Endothelial cell of umbilical vein (primary cell): ENCODE results near the gene SH3BP5. TPM values are rescaled to one million over a fixed set of nuclear protein-coding genes. Genes with fewer than 3 reads are reported as not detected.
A peak's percentile ranks its signal among the peaks of the same experiment; 100 is the strongest.

ENCODE experiments used
- BruUV-seq: library from RNA; stranded (reverse); fragments of 400-500 nt; replicated peaks from 2 replicates; lab custom pipeline; 2021; lab: Mats Ljungman, UMichigan
- CTCF ChIA-PET: fragments of 300-600, 350-600 bp; sonication (Branson Sonifier 250); formaldehyde crosslinking; loops from one replicate; lab custom pipeline; 2021; ENCODE audit warnings: antibody characterized with exemption, inconsistent platforms; lab: Charles Lee
- POLR2A ChIA-PET: fragments of 300-600, 350-600 bp; sonication (Branson Sonifier 250); formaldehyde crosslinking; loops from one replicate; lab custom pipeline; 2021; ENCODE audit warnings: antibody characterized with exemption, inconsistent platforms; lab: Charles Lee
- DNase-seq: peaks from one replicate; pipeline ENCODE4 v3.0.0-alpha.2; 2011; ENCODE audit warnings: low read depth, low spot score
- FAIRE-seq: peaks from 2 replicates; lab custom pipeline; 2011; peaks lifted over from hg19 to GRCh38; lab: Jason Lieb, UNC
- H2AFZ ChIP-seq: 2 replicates; pipeline ENCODE4 v1.6.0; 2012; ENCODE audit warnings: low read depth, low read length, control low read depth, inconsistent platforms
- H3K27ac ChIP-seq: 2 replicates; pipeline ENCODE4 v1.5.1; 2011; ENCODE audit warnings: low read depth, mild to moderate bottlenecking, control low read depth, low read length, moderate library complexity; ENCODE audit not compliant: insufficient read depth
- H3K27me3 ChIP-seq, 2 experiments: 2 replicates each; pipeline versions ENCODE4 v1.6.0 to v1.6.1; 2011; ENCODE audit warnings: low read length in 2 of 2, mixed read lengths in 1 of 2; ENCODE audit not compliant: control insufficient read depth in 2 of 2, insufficient read depth in 2 of 2
- H3K36me3 ChIP-seq, 2 experiments: 2 replicates in 1 of 2; 3 replicates in 1 of 2; pipeline ENCODE4 v1.5.1; 2011; ENCODE audit warnings: low read length in 2 of 2, mild to moderate bottlenecking in 1 of 2, moderate library complexity in 1 of 2; ENCODE audit not compliant: control insufficient read depth in 2 of 2, insufficient read depth in 2 of 2; ENCODE audit errors: extremely low read depth in 1 of 2
- H3K4me1 ChIP-seq: 3 replicates; pipeline ENCODE4 v1.5.1; 2011; ENCODE audit warnings: mild to moderate bottlenecking, low read length; ENCODE audit not compliant: control insufficient read depth, insufficient read depth; ENCODE audit errors: extremely low read depth
- H3K4me2 ChIP-seq: 2 replicates; pipeline ENCODE4 v1.6.1; 2011; ENCODE audit warnings: low read length, control low read depth, mixed read lengths; ENCODE audit not compliant: insufficient read depth
- H3K4me3 ChIP-seq, 3 experiments: fragments of 200-600 bp in 1 of 3; sonication (generic), shearing (Covaris generic) in 1 of 3; replicated peaks in 1 of 3; 2 replicates each; pipeline ENCODE4 v1.5.1; 2011 to 2016; ENCODE audit warnings: control low read depth in 3 of 3, low read length in 3 of 3, mild to moderate bottlenecking in 2 of 3, inconsistent platforms in 1 of 3, low read depth in 1 of 3, moderate library complexity in 1 of 3; ENCODE audit not compliant: insufficient read depth in 1 of 3
- H3K79me2 ChIP-seq: 2 replicates; pipeline ENCODE4 v1.6.0; 2012; ENCODE audit warnings: low read length, inconsistent platforms; ENCODE audit not compliant: control insufficient read depth, insufficient read depth
- H3K9ac ChIP-seq: replicated peaks from 2 replicates; pipeline ENCODE3; 2011; ENCODE audit warnings: low read length, control low read depth; ENCODE audit not compliant: insufficient read depth; ENCODE audit errors: extremely low read depth
- H3K9me1 ChIP-seq: replicated peaks from 3 replicates; pipeline ENCODE4 v1.6.0; 2011; ENCODE audit warnings: mild to moderate bottlenecking, low read length; ENCODE audit not compliant: control insufficient read depth, insufficient read depth; ENCODE audit errors: extremely low read depth
- H3K9me3 ChIP-seq: replicated peaks from 2 replicates; pipeline ENCODE4 v1.5.1; 2012; ENCODE audit warnings: low read length, inconsistent platforms; ENCODE audit not compliant: control insufficient read depth, insufficient read depth
- H4K20me1 ChIP-seq: replicated peaks from 2 replicates; pipeline ENCODE3; 2011; ENCODE audit warnings: mild to moderate bottlenecking, low read length; ENCODE audit not compliant: control insufficient read depth, insufficient read depth; ENCODE audit errors: extremely low read depth
- CTCF ChIP-seq, 2 donors: IDR thresholded peaks; 1 replicate in 1 of 2; 2 replicates in 1 of 2; pipeline ENCODE4 v1.5.1; 2011; ENCODE audit warnings: low read length in 2 of 2, mild to moderate bottlenecking in 2 of 2, moderate library complexity in 2 of 2, control low read depth in 1 of 2, inconsistent platforms in 1 of 2, low read depth in 1 of 2; ENCODE audit not compliant: insufficient read depth in 1 of 2; ENCODE audit errors: extremely low read depth in 1 of 2
- EZH2 ChIP-seq: IDR thresholded peaks from 2 replicates; pipeline ENCODE4 v1.6.1; 2012; ENCODE audit warnings: borderline replicate concordance, low read depth, mild to moderate bottlenecking, moderate library complexity, low read length, inconsistent platforms; ENCODE audit not compliant: severe bottlenecking
- FOS ChIP-seq: IDR thresholded peaks from 2 replicates; pipeline ENCODE4 v1.6.1; 2011; ENCODE audit warnings: mild to moderate bottlenecking, low read length, moderate library complexity, borderline replicate concordance; ENCODE audit not compliant: insufficient read depth
- GATA2 ChIP-seq: IDR thresholded peaks from 2 replicates; pipeline ENCODE4 v1.7.0; 2011; ENCODE audit warnings: low read depth, mild to moderate bottlenecking, moderate library complexity, mixed read lengths, low read length; ENCODE audit not compliant: insufficient read length, insufficient read depth
- JUN ChIP-seq: IDR thresholded peaks from 2 replicates; pipeline ENCODE4 v1.6.1; 2011; ENCODE audit warnings: borderline replicate concordance, low read depth; ENCODE audit not compliant: insufficient read length, insufficient read depth
- MAX ChIP-seq: IDR thresholded peaks from 2 replicates; pipeline ENCODE4 v1.6.1; 2011; ENCODE audit not compliant: insufficient read depth, insufficient read length
- MYC ChIP-seq: IDR thresholded peaks from one replicate; pipeline ENCODE4 v1.6.1; 2011; ENCODE audit warnings: mild to moderate bottlenecking, low read depth, low read length
- POLR2A ChIP-seq: IDR thresholded peaks from 2 replicates; pipeline ENCODE4 v1.6.1; 2012; ENCODE audit warnings: low read depth, mild to moderate bottlenecking, control low read depth, low read length
- POLR2AphosphoS5 ChIP-seq: IDR thresholded peaks from 2 replicates; pipeline ENCODE4 v1.6.1; 2012; ENCODE audit warnings: low read depth, mild to moderate bottlenecking, control low read depth, low read length, moderate library complexity; ENCODE audit not compliant: insufficient read depth
- dilution Hi-C: fragments of 300-500 bp; cut with MboI; formaldehyde crosslinking; loops from one replicate; pipeline ENCODE4 v1.15.0; 2019; ENCODE audit warnings: low sequenced_read_pairs; ENCODE audit not compliant: extremely low pct_ligation_motif_present
- intact Hi-C: fragments of 100-400 bp; cut with micrococcal nuclease; formaldehyde crosslinking; loops from one replicate; pipeline ENCODE4 v1.10.0; 2022
- polyA plus RNA-seq, 4 experiments: library from polyadenylated mRNA; depleted of rRNA in 3 of 4; stranded (reverse) in 3 of 4; unstranded in 1 of 4; fragments of >200 nt; gene quantifications; 2 replicates each; pipeline versions ENCODE4 v1.2.1 to v1.2.3, GENCODE V29; 2011 to 2012; ENCODE audit warnings: missing spikeins in 1 of 4
- total RNA-seq: library from RNA; stranded (reverse); gene quantifications from 2 replicates; pipeline ENCODE4 v1.2.3, GENCODE V29; 2021

The SH3BP5 gene
- total and polyA plus RNA-seq, 2 donors (not counting 3 experiments of a cell fraction or from before 2014, with no cell fraction given): 35.3 to 76.3 TPM

- peaks cover 2% of the 10 kb centered on the region for H3K4me1 ChIP-seq
- dilution Hi-C loops (no loop called here), intact Hi-C loops (loop anchor here (1.0 kb wide), 6 partner anchors 46 to 176 kb away; partner anchors contain the start of gene SH3BP5)
- H3K27me3 ChIP-seq: no peaks in the 10 kb centered on the region
- TF ChIP-seq CTCF (IDR thresholded peaks at IDR 0.05; ENCODE audit: extremely low read depth in 1 of 2, insufficient read depth in 1 of 2, low read depth in 1 of 2, low read length in 2 of 2) (peak; percentile 81 to 91), EZH2 (no peak), POLR2AphosphoS5 (peak; percentile 47), JUN (peak; percentile 67), FOS (no peak), MYC (no peak), POLR2A (no peak), GATA2 (no peak), MAX (peak; percentile 19)
- H3K4me3 ChIP-seq: no peak overlapping the region
- DNase-seq: peak; percentile 96
- H3K36me3 ChIP-seq: no peaks in the 10 kb centered on the region
- peak; percentile 92 for FAIRE-seq
- ChIA-PET CTCF (interaction anchor here (1.1 to 3.6 kb wide), 5 partner anchors 27 to 110 kb away, joined by 3 to 67 read pairs (median 10); partner anchors contain the start of gene SH3BP5), POLR2A (no interaction called here)
- H3K9me3 ChIP-seq: no peaks in the 10 kb centered on the region
- no peaks in the 10 kb centered on the region for H4K20me1 ChIP-seq
- peak overlapping the region; percentile 90 for H2AFZ ChIP-seq
- no peak overlapping the region for H3K4me2 ChIP-seq
- no TSS peak for BruUV-seq
- H3K27ac ChIP-seq: peak overlapping the region; percentile 71
- no peak overlapping the region for H3K9ac ChIP-seq
- H3K9me1 ChIP-seq: no peaks in the 10 kb centered on the region
- no peaks in the 10 kb centered on the region for H3K79me2 ChIP-seq
Observed at GRCh38 chr3:15377961-15378791, 45.8 kb upstream of the SH3BP5 start.
